GM12892 (cell line): ENCODE measurements around the gene LYRM1.

Experiments used
- POLR2A ChIP-seq: IDR thresholded peaks from 2 replicates; pipeline ENCODE4 v1.6.1; 2011; ENCODE audit warnings: low read depth, low read length, control low read depth
- POLR2AphosphoS5 ChIP-seq: IDR thresholded peaks from 2 replicates; pipeline ENCODE4 v1.6.1; 2011; ENCODE audit warnings: low read depth, low read length, control low read depth
- TAF1 ChIP-seq: IDR thresholded peaks from 2 replicates; pipeline ENCODE4 v1.6.1; 2011; ENCODE audit warnings: low read depth, mild to moderate bottlenecking, control low read depth, low read length, borderline replicate concordance

GRCh38 chr16:20894388-20894787, 6.2 kb upstream of the LYRM1 start:
- no peak for TF ChIP-seq POLR2AphosphoS5
- TF ChIP-seq POLR2A: no peak
- no peak for TF ChIP-seq TAF1
